ENCODE data around the gene NSRP1. TPM values are rescaled to one million over a fixed set of nuclear protein-coding genes. Genes with fewer than 3 reads are reported as not detected.
"Not testable (repeated sequence)": the region's sequence is repeated elsewhere in the genome, so short reads cannot be mapped to it uniquely, and the experiment has no call there.

The NSRP1 gene
- total RNA-seq, 2 experiments from 2014 or later, result 24.3 to 28.4 TPM

DNA sequence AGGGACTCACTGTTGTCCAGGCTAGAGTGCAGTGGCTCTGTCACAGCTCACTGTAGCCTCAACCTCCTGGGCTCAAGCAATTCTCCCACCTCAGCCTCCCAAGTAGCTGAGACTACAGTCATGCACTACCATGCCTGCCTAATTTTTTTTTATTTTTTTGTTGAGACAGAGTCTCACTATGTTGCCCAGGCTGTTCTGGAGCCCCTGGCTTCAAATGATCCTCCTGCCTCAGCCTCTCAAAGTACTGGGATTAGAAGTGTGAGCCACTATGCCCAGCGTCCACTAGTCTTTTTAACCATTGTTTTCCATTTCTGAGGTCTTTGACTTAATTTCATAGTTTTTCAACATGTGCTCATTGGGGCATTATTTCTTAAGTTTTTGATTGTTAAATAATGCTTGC is 13.5 kb downstream of the NSRP1 start:
- Mint-ChIP-seq H3K36me3 (ENCODE audit: low read depth) (peaks cover 36% of the 10 kb centered on the region), H3K4me3 (no peak overlapping the region), H3K27ac (no peak overlapping the region), H3K9me3 (no peaks in the 10 kb centered on the region), H3K27me3 (no peaks in the 10 kb centered on the region), H3K4me1 (ENCODE audit: low read depth) (peaks cover 19% of the 10 kb centered on the region)
- intact Hi-C loops (cut with micrococcal nuclease), result no loop called here
- ChIA-PET POLR2A (interaction anchor here (0.5 to 0.6 kb wide), 3 partner anchors 18 to 803 kb away, joined by 3 read pairs; no protein-coding TSS in a partner anchor), CTCF (interaction anchor here (1.7 kb wide), 1 partner anchor 25 kb away, joined by 8 read pairs; no protein-coding TSS in a partner anchor)
- no peak for TF ChIP-seq CTCF (IDR thresholded peaks at IDR 0.05)
- no peak for DNase-seq
- ATAC-seq, result no peak

GRCh38 chr17:30132615-30133014 is 16.0 kb downstream of the NSRP1 start:
- DNase-seq (no peak), ATAC-seq (no peak)
- TF ChIP-seq CTCF (IDR thresholded peaks at IDR 0.05), result no peak
- H3K9me3 Mint-ChIP-seq, result no peaks in the 10 kb centered on the region
- peaks cover 16% of the 10 kb centered on the region for H3K4me1 Mint-ChIP-seq (ENCODE audit: low read depth)
- ChIA-PET POLR2A (no interaction called here), CTCF (interaction anchor here (5.3 kb wide), 1 partner anchor 7 kb away, joined by 31 read pairs; no protein-coding TSS in a partner anchor)
- H3K27ac Mint-ChIP-seq, result no peak overlapping the region
- peaks cover 38% of the 10 kb centered on the region for H3K36me3 Mint-ChIP-seq (ENCODE audit: low read depth)
- intact Hi-C loops (cut with micrococcal nuclease), result no loop called here
- no peaks in the 10 kb centered on the region for H3K27me3 Mint-ChIP-seq
- no peak overlapping the region for H3K4me3 Mint-ChIP-seq

DNA sequence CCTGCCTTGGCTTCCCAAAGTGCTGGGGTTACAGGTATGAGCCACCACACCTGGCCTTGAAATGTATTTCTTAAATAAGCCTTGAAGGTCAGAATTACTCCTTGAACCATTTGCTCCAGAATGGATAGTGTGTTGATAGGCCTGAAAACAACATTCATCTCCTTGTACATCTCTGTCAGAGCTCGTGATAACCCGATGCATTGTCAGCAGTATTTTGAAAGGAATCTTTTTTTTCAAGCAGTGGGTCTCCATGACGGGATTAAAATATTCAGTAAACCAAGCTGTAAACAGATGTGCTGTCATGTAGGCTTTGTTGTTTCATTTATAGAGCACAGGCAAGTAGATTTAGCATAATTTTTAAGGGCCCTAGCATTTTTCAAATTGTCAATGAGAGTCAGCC is 16.6 kb downstream of the NSRP1 start:
- CTCF ChIA-PET, result interaction anchor here (0.8 to 5.3 kb wide), 3 partner anchors 8 to 271 kb away, joined by 3 to 31 read pairs (median 5); no protein-coding TSS in a partner anchor
- Mint-ChIP-seq H3K27ac (no peak overlapping the region), H3K9me3 (no peaks in the 10 kb centered on the region), H3K4me1 (ENCODE audit: low read depth) (peaks cover 22% of the 10 kb centered on the region), H3K4me3 (no peak overlapping the region), H3K36me3 (ENCODE audit: low read depth) (peaks cover 40% of the 10 kb centered on the region), H3K27me3 (no peaks in the 10 kb centered on the region)
- POLR2A ChIA-PET, result interaction anchor here (0.9 kb wide), 1 partner anchor 9 kb away, joined by 5 read pairs; no protein-coding TSS in a partner anchor
- no peak for DNase-seq
- ATAC-seq, result no peak
- intact Hi-C loops (cut with micrococcal nuclease), result no loop called here
- TF ChIP-seq CTCF (IDR thresholded peaks at IDR 0.05), result no peak

DNA sequence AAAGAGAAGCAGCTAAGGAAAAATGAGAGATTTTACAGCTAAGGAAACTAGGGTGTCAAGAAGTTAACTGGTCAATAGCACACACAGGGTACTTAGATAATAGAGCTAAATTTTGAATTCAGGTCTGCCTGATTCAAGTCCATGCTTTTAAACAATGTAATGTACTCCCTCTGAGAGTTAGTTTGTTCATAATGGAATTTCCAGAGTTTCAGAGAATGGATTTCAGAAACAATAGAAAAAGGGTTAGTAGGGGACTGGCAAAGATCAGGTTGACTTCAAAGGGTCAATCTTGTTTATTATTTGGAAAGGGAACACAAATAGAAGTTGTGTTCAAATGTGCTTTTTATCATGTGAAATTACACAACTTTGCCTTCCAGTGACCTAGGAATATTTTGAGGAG is 17.9 kb downstream of the NSRP1 start:
- DNase-seq (no peak), ATAC-seq (no peak)
- H3K4me1 Mint-ChIP-seq (ENCODE audit: low read depth), result peaks cover 27% of the 10 kb centered on the region
- no peaks in the 10 kb centered on the region for H3K9me3 Mint-ChIP-seq
- POLR2A ChIA-PET, result interaction anchor here (0.6 kb wide), 1 partner anchor 272 kb away, joined by 3 read pairs; no protein-coding TSS in a partner anchor
- CTCF ChIA-PET, result interaction anchor here (2.6 to 5.3 kb wide), 2 partner anchors 9 to 30 kb away, joined by 6 to 31 read pairs; no protein-coding TSS in a partner anchor
- H3K27ac Mint-ChIP-seq, result no peak overlapping the region
- H3K27me3 Mint-ChIP-seq, result no peaks in the 10 kb centered on the region
- intact Hi-C loops (cut with micrococcal nuclease), result no loop called here
- TF ChIP-seq CTCF (IDR thresholded peaks at IDR 0.05), result no peak
- peaks cover 44% of the 10 kb centered on the region for H3K36me3 Mint-ChIP-seq (ENCODE audit: low read depth)
- H3K4me3 Mint-ChIP-seq, result no peak overlapping the region

DNA sequence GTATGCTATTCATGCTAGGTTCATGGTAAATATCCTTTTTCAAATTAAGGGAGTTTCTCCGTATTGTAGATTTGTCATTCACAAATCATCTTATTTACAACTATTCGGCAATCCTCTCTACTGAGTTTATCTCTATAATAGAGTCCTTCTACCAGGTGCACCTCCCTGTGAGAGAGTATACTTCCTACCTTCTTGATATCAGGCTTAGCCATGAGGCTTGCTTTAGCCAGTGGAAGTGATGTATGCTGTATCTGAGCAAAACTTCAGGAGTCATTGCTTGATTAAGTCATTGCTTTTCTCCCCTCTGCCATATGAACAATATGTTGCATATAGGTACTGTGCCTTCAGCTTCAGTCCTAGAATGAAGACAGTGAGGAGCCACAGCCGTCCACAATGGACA is 20.5 kb downstream of the NSRP1 start:
- Mint-ChIP-seq H3K27me3 (no peaks in the 10 kb centered on the region), H3K36me3 (ENCODE audit: low read depth) (peaks cover 32% of the 10 kb centered on the region), H3K4me3 (no peak overlapping the region), H3K27ac (no peak overlapping the region), H3K9me3 (no peaks in the 10 kb centered on the region), H3K4me1 (ENCODE audit: low read depth) (peaks cover 25% of the 10 kb centered on the region)
- POLR2A ChIA-PET, result no interaction called here
- DNase-seq, result no peak
- TF ChIP-seq CTCF (IDR thresholded peaks at IDR 0.05), result no peak
- CTCF ChIA-PET, result interaction anchor here (2.6 to 5.3 kb wide), 2 partner anchors 12 to 33 kb away, joined by 6 to 31 read pairs; no protein-coding TSS in a partner anchor
- intact Hi-C loops (cut with micrococcal nuclease), result no loop called here
- no peak for ATAC-seq

DNA sequence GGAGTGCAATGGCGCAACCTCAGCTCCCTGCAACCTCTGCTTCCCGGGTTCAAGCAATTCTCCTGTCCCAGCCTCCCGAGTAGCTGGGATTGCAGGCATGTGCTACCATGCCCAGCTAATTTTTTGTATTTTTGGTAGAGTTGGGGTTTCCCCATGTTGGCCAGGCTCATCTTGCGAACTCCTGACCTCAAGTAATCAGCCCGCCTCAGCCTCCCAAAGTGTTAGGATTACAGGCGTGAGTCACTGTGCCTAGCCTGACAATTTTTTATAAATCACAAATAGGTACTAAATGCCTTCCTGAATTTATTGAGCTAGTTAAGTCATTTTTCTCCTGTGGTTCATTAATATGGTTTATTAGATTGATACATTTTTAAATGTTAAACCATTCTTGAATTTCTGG is 31.2 kb downstream of the NSRP1 start:
- DNase-seq, result peak; percentile 53
- peaks cover 26% of the 10 kb centered on the region for H3K36me3 Mint-ChIP-seq (ENCODE audit: low read depth)
- ATAC-seq, result peak; percentile 61
- POLR2A ChIA-PET, result interaction anchor here (1.2 kb wide), 1 partner anchor 16 kb away, joined by 3 read pairs; no protein-coding TSS in a partner anchor
- H3K27me3 Mint-ChIP-seq; H3K27ac Mint-ChIP-seq; intact Hi-C loops (cut with micrococcal nuclease); H3K4me3 Mint-ChIP-seq; H3K9me3 Mint-ChIP-seq; CTCF ChIA-PET: not testable (repeated sequence)
- peaks cover 18% of the 10 kb centered on the region for H3K4me1 Mint-ChIP-seq (ENCODE audit: low read depth)

All from activated CD8-positive, alpha-beta T cell treated with anti-CD3 and anti-CD28 coated beads for 36 hours (primary cell).